UCSD-AML1 (cell line): ENCODE measurements around the gene GRM7.

ENCODE experiments used
- DNase-seq: peaks from one replicate; lab custom pipeline; 2025; ENCODE audit not compliant: unreplicated experiment; lab: John Stamatoyannopoulos, UW

Gene GRM7

DNA sequence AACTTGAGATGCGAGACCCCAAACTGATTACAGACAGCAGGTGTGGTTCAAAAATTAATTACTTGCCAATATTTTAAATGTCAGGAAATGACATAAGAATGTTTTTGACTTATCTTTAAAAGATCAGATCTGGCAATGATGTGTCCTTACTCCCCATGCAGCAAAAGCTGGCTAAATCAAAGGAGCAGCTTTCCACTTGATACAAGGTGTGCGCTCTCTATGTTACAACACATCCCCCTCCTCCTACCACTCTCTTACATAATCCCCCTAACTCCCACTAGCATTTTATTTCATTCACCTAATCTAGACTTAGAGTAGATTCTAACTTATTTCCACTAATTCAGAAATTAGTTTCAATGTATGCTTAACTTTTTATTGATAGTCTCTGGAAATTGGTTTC lies 609.0 kb downstream of the GRM7 start:
- DNase-seq = no peak

DNA sequence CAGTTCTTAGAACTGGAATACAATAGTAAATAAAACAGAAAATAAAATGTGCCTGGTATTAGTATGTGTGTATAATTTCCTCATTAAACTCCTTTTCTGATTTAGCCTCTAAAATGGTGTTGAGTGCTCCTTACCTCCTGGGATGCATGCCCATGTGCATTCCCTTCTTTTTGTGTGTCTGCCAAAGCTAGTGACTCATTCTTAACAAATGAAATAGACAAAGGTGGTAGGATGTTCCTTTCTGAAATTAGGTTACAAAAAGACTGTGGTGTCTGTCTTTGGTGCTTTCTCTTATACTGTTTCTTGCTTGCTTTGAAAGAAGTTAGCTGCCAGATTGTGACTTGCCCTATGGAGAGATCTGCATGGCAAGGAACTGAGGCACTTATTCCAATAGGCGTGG lies 623.7 kb downstream of the GRM7 start:
- DNase-seq = no peak

DNA sequence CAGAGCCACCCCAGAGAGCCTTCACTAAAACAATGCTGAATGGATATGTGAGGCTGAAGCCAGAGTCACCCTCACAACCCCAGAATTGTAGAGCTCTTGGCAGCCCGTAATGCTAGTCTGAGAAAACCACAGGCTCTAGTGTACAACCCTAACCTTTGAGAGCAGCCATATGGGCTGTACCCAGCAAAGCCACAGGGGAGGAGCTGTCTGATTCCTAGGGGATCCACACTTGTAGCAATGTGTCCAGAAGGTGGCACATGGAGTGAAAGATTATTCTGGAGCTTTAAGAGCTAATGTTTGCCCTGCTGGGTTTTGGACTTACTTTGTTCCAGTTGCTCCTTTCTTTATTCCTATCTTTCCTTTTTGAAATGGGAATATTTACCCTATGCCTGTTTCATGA lies 626.8 kb downstream of the GRM7 start:
- DNase-seq = no peak

DNA sequence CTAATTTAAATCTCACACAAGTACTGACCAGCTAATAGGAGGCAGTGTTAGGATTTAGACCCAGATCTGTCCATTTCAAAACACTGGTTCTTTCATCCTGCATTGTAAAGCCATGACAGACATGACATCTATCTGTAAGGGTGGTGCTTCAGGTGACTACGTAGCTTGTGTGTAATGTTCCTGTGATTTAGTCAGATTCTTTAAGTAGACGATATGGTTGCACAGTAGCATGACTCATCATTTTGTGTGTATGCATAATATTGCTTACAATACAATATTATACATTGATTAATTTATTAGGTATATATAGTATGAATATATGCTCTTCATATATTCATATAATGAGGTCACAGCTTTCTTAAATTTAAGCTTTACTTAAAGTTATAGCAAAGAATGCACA lies 628.5 kb downstream of the GRM7 start:
- no peak for DNase-seq

DNA sequence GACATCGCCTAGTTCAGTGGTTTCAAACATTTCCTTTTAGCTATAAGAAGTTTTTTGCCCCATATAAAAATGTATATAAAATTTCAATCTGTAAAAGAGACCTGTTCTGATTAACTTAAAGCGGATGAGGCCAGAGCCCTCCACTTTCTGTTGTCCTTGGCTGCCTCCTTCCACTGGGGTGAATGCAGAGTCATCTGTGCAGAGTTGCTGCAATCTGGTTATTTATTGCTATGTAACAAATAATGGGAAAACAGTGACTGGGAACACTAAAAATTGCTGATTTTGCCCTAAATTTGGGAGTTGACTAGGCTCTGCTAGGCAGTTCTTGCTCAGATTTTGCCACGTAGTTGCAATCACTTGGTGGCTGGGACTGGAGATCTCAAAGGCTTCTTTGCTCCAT lies 637.8 kb downstream of the GRM7 start:
- no peak for DNase-seq

DNA sequence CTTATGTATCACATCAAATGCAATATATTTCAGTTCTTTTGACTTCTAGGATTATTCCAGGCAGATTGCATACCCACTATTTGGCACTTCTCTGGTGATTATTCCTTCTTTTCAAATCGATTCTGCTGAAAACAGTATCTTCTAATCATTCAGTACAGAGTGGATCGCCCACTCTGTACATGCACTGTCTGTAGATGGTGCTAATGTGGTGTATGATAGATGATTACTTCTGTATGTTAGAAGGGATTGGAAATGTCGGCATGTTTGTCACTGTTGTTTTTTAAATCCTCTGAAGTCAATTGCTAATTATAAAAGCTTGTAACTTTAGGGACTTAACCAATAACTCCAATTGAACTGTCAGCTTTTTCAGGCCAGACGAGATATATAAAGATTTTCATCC lies 642.5 kb downstream of the GRM7 start:
- DNase-seq = no peak

DNA sequence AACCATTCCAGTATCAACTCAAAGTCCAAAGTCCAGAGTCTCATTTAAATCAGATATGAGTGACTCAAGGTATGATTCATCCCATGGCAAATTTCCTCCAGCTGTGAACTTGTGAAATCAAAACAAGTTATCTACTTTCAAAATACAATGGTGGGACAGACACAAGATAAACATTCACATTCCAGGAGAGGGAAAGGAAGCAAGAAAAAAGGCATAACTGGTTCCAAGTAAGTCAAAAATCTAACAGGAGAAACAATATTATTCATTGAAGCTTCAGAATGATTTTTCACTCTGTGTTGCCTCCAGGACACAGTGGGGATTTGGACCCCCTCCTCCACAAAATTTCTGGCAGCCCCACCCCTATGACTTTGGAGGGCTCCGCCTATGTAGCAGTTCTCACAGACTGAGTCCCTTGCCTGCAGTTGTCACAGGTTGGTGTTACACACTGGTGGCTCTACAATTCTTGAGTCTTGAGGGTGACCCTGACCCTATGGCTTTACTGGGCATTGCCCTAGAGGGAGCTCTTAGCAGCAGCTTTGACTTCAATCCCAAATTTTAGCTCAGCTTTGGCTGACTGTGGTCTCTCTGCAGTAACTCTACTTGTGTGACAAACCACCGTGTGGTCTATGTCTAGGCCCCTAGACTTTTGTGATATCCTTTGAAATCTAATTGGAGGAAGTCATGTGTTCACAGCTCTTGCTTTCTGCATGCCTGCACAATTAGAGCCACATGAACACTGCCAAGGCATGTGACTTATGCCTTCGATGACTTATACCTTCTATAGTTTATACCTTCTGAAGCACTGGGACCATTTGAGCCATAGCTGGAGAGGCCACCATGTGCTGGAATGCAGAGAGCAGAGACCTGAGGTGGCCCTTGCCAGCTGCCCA lies 644.2 kb downstream of the GRM7 start:
- no peak for DNase-seq

DNA sequence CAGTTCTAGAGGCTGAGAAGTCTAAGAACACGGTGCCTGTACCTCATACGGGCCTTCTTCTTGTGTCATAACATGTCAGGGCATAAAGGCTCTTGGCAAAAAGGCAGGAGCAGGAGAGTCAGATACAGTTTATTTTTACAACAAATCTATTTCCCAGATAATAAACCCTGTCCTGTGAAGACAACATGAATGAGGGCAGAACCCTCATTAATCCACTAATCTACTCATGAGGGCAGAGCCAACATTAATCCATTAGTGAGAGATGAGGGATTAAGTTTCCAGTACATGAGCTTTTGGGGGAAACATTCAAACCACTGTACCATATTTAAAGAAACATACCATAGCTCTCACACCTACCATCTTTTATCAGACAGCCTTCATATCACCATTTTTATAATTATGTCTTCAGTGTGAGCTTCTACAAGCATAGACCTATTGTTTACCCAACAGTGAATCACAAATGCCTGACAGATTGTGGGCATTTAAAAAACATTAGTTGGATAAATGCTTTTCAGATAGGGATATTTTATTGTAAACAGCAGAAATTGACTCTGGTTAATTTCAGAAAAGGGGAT lies 645.8 kb downstream of the GRM7 start:
- DNase-seq = no peak

DNA sequence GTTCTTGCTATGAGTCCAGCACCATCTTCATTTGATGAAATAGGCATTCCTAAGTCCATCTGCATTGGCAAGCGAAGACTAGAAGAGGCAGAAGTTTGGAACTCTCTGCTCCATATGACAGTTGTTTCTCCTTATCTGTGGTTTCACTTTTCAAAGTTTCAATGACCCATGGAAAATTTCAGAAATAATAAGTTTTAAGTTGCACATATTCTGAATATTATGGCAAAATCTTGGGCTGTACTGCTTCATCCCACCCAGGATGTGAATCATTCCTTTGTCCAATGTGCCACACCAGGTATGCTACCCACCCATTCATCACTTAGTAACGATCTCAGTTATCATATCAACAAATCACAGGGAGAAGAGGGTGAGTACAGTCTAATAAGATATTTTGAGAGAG lies 647.9 kb downstream of the GRM7 start:
- no peak for DNase-seq

DNA sequence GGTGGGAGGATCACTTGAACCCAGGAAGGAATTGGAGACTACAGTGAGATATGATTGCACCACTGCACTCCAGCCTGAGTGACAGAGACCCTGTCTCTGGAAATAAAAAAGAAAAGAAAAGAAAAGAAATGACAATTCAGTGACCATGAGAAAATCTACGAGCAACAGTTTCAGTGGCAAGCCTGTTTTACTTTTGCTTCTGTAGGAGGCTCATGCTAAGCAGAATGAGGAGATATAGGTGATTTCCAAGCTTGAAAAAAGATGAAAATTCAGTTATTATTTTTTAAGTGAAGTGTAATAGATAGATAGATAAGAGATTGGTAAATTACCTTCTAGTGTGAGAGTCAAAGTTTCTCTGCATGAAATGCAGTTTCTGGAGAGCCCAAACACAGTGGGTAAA lies 651.1 kb downstream of the GRM7 start:
- DNase-seq = no peak

DNA sequence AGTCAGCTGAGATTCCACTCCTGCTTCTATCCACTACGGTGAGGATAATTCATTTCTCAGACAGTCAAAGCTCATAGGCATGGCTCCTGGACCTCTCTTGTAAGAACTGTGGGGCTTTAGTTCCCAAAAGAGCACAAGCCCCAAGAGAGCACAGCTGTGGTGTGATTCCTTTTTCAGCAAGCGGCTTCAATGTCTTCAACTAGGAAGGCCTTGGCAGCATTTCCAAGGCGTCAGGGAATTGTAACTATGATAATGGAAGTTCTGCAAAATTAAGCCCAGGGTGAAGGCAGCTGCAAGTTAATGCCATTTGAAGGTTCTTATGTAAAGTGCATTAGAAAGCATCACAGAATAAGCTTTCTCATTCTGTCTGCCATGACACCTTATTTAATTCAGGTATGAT lies 657.1 kb downstream of the GRM7 start:
- no peak for DNase-seq

DNA sequence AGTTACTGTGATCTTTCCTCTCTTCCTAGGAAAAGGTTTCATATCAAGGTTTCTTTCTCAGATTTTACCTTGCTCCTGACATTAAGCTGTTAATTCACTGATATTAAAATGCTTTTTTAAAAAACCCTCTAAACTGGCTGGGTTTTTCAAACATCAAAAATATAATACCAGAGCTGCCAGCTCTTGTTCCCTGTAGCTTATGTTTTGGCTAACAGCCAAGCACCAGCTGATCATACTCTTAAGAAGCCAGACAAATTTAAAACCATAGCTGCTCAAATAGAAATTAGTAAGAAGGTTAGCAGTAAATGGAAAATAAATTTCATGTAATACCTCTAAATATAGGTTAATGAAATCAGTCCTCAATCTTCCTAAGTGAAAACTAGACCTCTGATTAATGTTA lies 657.5 kb downstream of the GRM7 start:
- DNase-seq = no peak

DNA sequence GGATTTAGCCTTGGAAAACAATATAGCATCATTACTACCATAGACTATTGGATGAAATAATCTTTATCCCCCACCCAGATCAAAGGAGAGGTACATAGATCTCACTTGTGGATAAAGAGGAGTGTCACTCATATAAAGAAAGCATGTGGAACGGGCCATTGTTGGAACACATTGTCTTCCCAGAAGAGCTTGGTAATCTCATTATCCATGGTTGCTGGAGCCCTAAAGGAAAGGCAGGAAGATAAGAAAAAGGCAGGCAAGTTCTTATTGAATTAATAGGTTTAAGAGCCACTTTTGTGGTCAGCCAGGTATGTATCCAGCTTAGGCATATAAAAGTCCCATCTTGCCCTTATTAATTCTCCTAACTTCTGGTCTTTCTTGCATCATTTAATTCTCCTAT lies 659.1 kb downstream of the GRM7 start:
- DNase-seq = no peak

DNA sequence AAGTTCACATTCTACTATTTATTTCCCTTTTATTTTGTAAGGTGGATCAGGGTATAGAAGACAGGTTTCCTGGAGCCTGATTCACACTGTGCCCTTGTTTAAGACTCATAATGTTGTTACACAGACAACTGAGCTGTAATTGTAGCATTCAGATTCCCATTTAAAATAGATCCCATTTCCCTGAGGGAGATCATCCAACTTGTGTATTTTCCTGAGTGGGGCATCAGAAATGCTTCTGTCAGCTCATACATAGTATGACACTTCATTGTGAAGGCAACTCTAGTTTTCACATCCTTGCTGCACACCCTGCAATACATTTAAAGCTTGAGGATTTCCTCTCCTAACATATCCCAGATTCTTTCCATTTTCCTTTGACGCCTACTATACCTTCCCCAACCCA lies 659.7 kb downstream of the GRM7 start:
- no peak for DNase-seq

DNA sequence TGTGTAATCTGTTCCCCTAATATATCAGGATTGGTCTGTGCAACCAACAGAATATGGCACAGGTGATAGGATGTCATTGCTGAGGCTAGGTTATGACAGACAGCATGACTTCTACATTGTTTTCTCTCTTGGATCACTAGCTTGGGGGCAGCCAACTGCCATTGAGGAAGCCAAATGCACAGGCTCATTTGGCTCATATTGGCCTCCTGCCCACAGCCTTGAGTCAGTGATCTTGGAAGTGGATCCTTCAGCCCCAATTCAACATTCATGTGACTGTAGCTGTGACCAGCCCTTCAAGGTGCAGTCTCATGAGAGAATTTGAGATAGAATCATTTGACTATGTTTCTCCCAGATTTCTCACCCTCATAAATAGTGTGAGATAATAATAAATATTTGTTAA lies 675.6 kb downstream of the GRM7 start:
- no peak for DNase-seq

DNA sequence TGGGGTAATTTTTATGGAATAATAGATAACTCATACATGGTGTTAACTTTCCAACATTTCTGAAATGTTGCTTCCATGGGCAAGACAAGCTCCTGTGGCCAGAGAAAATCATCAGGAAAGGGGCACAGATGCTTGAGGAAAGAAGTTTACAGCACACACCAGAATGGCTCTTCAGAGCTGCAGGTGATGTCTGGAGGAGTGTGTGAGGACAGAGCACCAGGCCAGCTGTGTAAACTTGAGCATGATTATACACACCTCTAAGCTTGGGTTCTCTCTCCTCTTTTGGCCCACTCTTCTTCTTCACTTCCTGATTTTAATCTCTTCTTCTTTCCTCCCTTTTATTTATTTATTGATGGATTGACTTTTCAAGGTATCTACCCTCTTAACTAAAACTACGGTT lies 676.0 kb downstream of the GRM7 start:
- DNase-seq = no peak

DNA sequence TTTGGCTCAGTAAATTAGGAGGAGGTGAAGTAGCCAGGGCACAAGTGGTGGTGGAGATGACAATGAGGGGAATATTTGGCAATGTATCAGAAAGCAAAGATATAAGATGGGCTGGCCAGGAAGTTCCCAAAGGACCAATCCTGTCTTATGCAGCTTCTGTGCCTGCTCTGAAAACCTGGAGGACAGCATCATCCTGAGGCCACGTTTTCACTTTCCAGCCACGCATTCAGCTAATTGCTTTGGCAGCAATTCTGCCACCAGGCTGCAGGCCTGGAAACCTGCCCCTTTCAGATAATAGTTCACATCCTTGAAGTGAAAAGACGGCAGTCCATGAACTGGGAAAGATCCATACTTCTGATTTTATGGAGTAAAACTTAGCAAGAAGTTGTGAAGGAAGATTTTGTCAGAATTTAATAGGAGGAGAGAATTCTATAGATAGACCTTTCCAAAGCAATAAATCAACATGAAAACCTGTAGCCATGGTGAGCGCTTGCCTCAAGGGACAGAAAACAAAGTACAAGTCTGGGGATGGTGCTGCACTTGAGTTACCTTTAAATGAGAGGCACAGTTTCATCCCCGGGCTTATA lies 682.5 kb downstream of the GRM7 start:
- DNase-seq = no peak

DNA sequence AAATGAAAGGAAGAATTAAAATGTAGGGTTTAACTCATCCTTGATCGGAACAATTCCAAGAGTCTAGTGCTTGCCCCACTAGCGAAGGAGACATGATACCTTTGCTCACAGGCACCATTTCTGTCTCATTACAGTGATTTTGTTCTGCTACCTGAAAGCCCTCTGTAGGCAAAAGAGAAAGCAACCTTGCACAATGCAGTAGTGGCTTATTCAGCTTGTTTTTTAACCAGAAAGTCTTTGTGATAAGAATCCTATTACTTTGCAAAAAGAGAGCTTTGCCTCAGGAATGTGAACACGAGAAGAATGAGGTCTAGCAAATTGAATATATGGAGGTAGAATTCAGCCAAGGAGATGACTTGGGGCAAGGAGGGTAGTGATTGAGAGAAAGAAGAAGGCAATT lies 684.4 kb downstream of the GRM7 start:
- no peak for DNase-seq

DNA sequence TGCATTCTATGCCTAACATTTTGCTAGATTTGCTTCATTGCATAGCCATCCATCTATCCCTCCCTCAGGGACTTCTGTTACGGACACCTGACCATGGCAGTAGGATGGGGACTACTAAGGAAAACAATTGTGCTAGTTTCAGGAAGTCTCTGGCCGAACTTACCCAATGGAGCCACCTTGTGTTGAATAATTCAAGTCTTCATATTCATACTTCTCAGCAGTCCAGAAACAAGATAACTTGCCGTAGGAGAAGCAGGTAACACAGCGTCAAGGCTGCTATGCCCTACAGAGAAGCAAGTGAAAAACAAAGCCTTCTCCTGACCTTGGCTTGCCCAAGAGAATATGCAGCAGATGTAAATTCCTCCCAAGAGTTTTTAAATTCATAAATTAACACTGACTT lies 685.3 kb downstream of the GRM7 start:
- DNase-seq = no peak

DNA sequence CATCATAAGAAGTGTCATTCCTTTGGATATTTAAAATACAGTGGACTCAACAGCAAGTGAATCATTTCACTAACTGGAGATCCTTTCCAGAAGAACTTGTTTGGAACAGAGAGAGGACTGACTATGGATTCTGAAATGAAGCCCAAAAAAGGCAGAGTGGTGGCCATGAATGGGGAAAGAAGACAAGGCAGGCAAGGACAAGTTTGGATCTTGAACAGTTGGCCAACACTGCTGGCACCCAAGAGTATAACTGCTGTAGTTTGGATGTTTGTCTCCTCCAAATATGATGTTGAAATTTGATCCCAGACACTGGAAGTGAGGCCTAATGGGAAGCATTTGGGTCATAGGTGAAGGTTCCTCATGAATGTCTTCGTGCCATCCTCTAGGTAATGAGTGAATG lies 686.9 kb downstream of the GRM7 start:
- no peak for DNase-seq

DNA sequence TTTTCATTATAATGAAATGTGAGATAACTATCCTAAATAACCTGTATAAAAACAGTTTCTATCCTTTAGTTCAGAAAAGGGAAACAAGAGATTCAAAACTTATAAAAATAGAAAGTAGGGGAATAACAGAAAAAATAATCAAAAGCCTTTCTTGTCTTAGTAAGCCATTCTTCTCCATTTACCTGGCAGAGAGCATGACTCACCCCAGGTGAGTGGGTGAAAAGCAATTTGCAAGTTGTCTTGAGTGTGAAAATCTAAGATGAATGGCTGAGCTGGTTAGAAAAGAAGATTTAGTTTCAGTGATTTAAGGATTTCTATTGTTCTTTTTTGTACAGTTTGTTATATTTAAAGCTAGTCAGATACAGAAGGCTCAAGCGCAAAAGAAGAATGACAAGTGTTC lies 702.0 kb downstream of the GRM7 start:
- DNase-seq = no peak

DNA sequence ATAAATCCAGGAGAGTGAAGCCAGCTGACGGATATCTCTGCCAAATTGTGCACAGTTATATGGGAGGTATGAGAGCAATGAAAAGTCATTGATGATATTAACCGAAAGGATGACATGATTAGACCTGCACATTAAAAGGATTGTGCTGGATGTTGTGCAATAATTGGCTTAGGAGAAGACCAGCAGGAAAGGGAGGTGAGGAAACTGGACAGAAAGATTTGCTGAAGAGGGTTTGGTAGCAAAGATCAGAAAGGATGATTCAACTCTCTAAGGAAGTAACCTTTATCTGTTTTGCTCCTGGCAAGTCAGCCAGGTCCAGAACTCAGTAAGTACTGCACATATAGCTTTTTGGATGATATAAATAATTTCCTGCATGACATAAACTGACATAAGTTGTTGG lies 704.7 kb downstream of the GRM7 start:
- no peak for DNase-seq

DNA sequence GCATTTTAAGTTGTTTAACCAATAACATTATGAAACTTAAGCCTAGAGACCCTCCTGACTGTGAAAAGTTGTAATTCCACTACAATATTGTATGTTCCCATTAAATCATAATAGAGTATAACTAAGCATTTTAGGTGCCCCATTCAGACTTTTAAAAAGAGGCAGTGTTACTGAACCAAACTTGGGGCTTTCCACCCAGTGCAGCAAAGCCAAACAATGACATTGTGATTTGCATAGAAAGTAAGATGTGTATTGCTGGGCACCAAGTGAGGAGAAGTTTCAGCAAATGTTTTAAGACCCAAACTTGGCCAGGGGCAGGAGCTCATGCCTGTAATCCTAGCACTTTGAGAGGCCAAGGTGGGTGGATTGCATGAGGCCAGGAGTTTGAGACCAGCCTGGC lies 706.2 kb downstream of the GRM7 start:
- DNase-seq = no peak
